SK-N-SH (cell line): ENCODE data around the gene VEGFD. TPM values are rescaled to one million over a fixed set of nuclear protein-coding genes. Genes with fewer than 3 reads are reported as not detected.

Experiments
- CTCF ChIA-PET: fragments of 300-600, 350-600 bp; formaldehyde crosslinking; extraction: SDS; loops from one replicate; lab custom pipeline; 2021; lab: Yijun Ruan, JAX
- POLR2A ChIA-PET: fragments of 350-600 bp; sonication (Branson Sonifier 250); formaldehyde crosslinking; extraction: SDS; loops from one replicate; lab custom pipeline; 2020; ENCODE audit warnings: antibody characterized with exemption, inconsistent platforms; lab: Yijun Ruan, JAX
- DNase-seq: peaks from one replicate; pipeline ENCODE4 v3.0.0; 2012
- H2AFZ ChIP-seq: fragments of 200-600 bp; sonication (generic); 2 replicates; pipeline ENCODE4 v1.8.1; 2016; ENCODE audit warnings: antibody characterized with exemption, mild to moderate bottlenecking, low read depth
- H3F3A ChIP-seq: fragments of 200-600 bp; sonication (generic); replicated peaks from 2 replicates; pipeline ENCODE3; 2016; ENCODE audit warnings: antibody characterized with exemption, mild to moderate bottlenecking; ENCODE audit not compliant: insufficient read depth
- H3K27ac ChIP-seq, 2 experiments: fragments of 200-500 bp in 1 of 2; fragments of 200-600 bp in 1 of 2; sonication (Bioruptor generic) in 1 of 2; sonication (generic), shearing (Covaris generic) in 1 of 2; 2 replicates each; pipeline versions ENCODE4 v1.5.1 to v1.6.1; 2014 to 2016; ENCODE audit warnings: low read depth in 2 of 2, inconsistent platforms in 1 of 2, low read length in 1 of 2, mild to moderate bottlenecking in 1 of 2, mixed read lengths in 1 of 2
- H3K27me3 ChIP-seq: fragments of 200-600 bp; sonication (generic), shearing (Covaris generic); 2 replicates; pipeline ENCODE4 v1.6.1; 2016; ENCODE audit warnings: mixed run types; ENCODE audit not compliant: insufficient read depth
- H3K36me3 ChIP-seq, 2 experiments: fragments of 200-500 bp in 1 of 2; fragments of 200-600 bp in 1 of 2; sonication (Bioruptor generic) in 1 of 2; sonication (generic) in 1 of 2; replicated peaks in 1 of 2; 2 replicates each; pipeline versions ENCODE3 to v1.5.1; 2014 to 2016; ENCODE audit warnings: low read length in 1 of 2, mild to moderate bottlenecking in 1 of 2; ENCODE audit not compliant: insufficient read depth in 2 of 2, control insufficient read depth in 1 of 2
- H3K4me1 ChIP-seq, 2 experiments: fragments of 200-500 bp in 1 of 2; fragments of 200-600 bp in 1 of 2; sonication (Bioruptor generic) in 1 of 2; sonication (generic), shearing (Covaris generic) in 1 of 2; 2 replicates each; pipeline versions ENCODE4 v1.5.1 to v1.6.1; 2014 to 2016; ENCODE audit warnings: low read depth in 1 of 2, low read length in 1 of 2, mixed run types in 1 of 2; ENCODE audit not compliant: insufficient read depth in 2 of 2, control insufficient read depth in 1 of 2
- H3K4me2 ChIP-seq: fragments of 200-600 bp; sonication (generic), shearing (Covaris generic); 2 replicates; pipeline ENCODE4 v1.6.1; 2017; ENCODE audit warnings: mixed run types
- H3K4me3 ChIP-seq, 2 experiments: fragments of 200-500 bp in 1 of 2; fragments of 200-600 bp in 1 of 2; sonication (Bioruptor generic) in 1 of 2; sonication (generic), shearing (Covaris generic) in 1 of 2; 2 replicates each; pipeline versions ENCODE4 v1.5.1 to v1.8.1; 2014 to 2016; ENCODE audit warnings: low read depth in 2 of 2, inconsistent platforms in 1 of 2, low read length in 1 of 2, mild to moderate bottlenecking in 1 of 2, mixed read lengths in 1 of 2, moderate library complexity in 1 of 2
- H3K79me2 ChIP-seq: fragments of 200-600 bp; sonication (generic); 2 replicates; pipeline ENCODE4 v1.8.1; 2017; ENCODE audit warnings: mild to moderate bottlenecking; ENCODE audit not compliant: insufficient read depth
- H3K9ac ChIP-seq: fragments of 200-600 bp; sonication (generic); 2 replicates; pipeline ENCODE4 v1.6.1; 2017; ENCODE audit warnings: mixed run types
- H3K9me2 ChIP-seq: fragments of 200-600 bp; sonication (generic); 2 replicates; pipeline ENCODE4 v1.6.1; 2017; ENCODE audit warnings: mixed run types
- H3K9me3 ChIP-seq: fragments of 200-600 bp; sonication (generic); 2 replicates; pipeline ENCODE4 v1.6.1; 2017; ENCODE audit warnings: mixed run types, mild to moderate bottlenecking, moderate library complexity
- H4K20me1 ChIP-seq: fragments of 200-600 bp; sonication (generic); 2 replicates; pipeline ENCODE4 v1.6.1; 2017; ENCODE audit warnings: mild to moderate bottlenecking, mixed run types; ENCODE audit not compliant: insufficient read depth
- CHD2 ChIP-seq: fragments of 150-350 bp; IDR thresholded peaks from 2 replicates; pipeline ENCODE4 v1.6.1; 2018; ENCODE audit warnings: low read length; ENCODE audit not compliant: partially characterized antibody
- ELF1 ChIP-seq: IDR thresholded peaks from 2 replicates; pipeline ENCODE4 v1.4.0; 2012
- EP300 ChIP-seq, 2 experiments: IDR thresholded peaks; 2 replicates each; pipeline versions ENCODE4 v1.4.0 to v1.6.1; 2012; ENCODE audit warnings: borderline replicate concordance in 1 of 2, low read depth in 1 of 2, low read length in 1 of 2
- EZH2phosphoT487 ChIP-seq: fragments of 200-600 bp; sonication (generic); IDR thresholded peaks from 2 replicates; pipeline ENCODE4 v1.6.1; 2017; ENCODE audit warnings: low read depth, mixed run types, mild to moderate bottlenecking, antibody characterized with exemption, moderate library complexity, borderline replicate concordance
- GABPA ChIP-seq: IDR thresholded peaks from 2 replicates; pipeline ENCODE4 v1.4.0; 2012; ENCODE audit warnings: low read depth, mild to moderate bottlenecking
- MAX ChIP-seq: IDR thresholded peaks from 2 replicates; pipeline ENCODE4 v1.4.0; 2012; ENCODE audit warnings: low read depth
- NFIC ChIP-seq: IDR thresholded peaks from 2 replicates; pipeline ENCODE4 v1.4.0; 2012; ENCODE audit warnings: borderline replicate concordance
- RXRA ChIP-seq: IDR thresholded peaks from 2 replicates; pipeline ENCODE4 v1.4.0; 2012; ENCODE audit warnings: low read depth, mild to moderate bottlenecking, borderline replicate concordance
- SIN3A ChIP-seq: IDR thresholded peaks from 2 replicates; pipeline ENCODE4 v1.6.1; 2012; ENCODE audit warnings: low read depth, mild to moderate bottlenecking, low read length, moderate library complexity, borderline replicate concordance
- SMC3 ChIP-seq: IDR thresholded peaks from 2 replicates; pipeline ENCODE4 v1.6.1; 2012; ENCODE audit warnings: low read depth, low read length, improper control_type of control experiment
- TCF12 ChIP-seq: IDR thresholded peaks from 2 replicates; pipeline ENCODE4 v1.4.0; 2012
- USF2 ChIP-seq: fragments of 150-350 bp; IDR thresholded peaks from 2 replicates; pipeline ENCODE4 v1.6.1; 2017; ENCODE audit warnings: antibody characterized with exemption, low read length, low read depth, borderline replicate concordance
- WGBS: methylation state at CpG from one replicate; pipeline ENCODE4 v1.1.6; 2017; ENCODE audit warnings: low lambda C conversion rate; 5-methylcytosine and 5-hydroxymethylcytosine counted together
- polyA plus RNA-seq, 3 experiments: library from polyadenylated mRNA; depleted of rRNA; stranded (reverse); fragments of >200 nt; gene quantifications; 2 replicates each; pipeline ENCODE4 v1.2.3, GENCODE V29; 2012
- TF ChIP-seq, protein P1 (sequence below): IDR thresholded peaks from 2 replicates; pipeline ENCODE4 v1.4.0; 2012; ENCODE audit warnings: low read depth, borderline replicate concordance

The VEGFD gene
- polyA plus RNA-seq, 1 of the 3 experiments (the other 2 are of a cell fraction): 5.3 TPM

GRCh38 chrX:15319075-15319474 lies 65.1 kb downstream of the VEGFD start:
- Histone ChIP-seq H4K20me1 (no peaks in the 10 kb centered on the region), H3K9ac (no peak overlapping the region), H3K4me1 (no peaks in the 10 kb centered on the region), H3K4me2 (no peak overlapping the region), H3K9me2 (no peaks in the 10 kb centered on the region), H3K4me3 (no peak overlapping the region), H3K27me3 (no peaks in the 10 kb centered on the region; the same call in 1 of the 2 replicates), H3F3A (no peaks in the 10 kb centered on the region), H2AFZ (no peak overlapping the region), H3K27ac (no peak overlapping the region), H3K9me3 (no peaks in the 10 kb centered on the region), H3K79me2 (no peaks in the 10 kb centered on the region), H3K36me3 (peaks cover 15 to 18% of the 10 kb centered on the region in 2 experiments)
- POLR2A ChIA-PET: no interaction called here
- DNase-seq: no peak
- 55% methylated on average over 4 of the region's 4 CpGs for WGBS
- TF ChIP-seq, protein P1, sequence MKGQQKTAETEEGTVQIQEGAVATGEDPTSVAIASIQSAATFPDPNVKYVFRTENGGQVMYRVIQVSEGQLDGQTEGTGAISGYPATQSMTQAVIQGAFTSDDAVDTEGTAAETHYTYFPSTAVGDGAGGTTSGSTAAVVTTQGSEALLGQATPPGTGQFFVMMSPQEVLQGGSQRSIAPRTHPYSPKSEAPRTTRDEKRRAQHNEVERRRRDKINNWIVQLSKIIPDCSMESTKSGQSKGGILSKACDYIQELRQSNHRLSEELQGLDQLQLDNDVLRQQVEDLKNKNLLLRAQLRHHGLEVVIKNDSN: no peak
- TF ChIP-seq TCF12: no peak
- TF ChIP-seq GABPA: no peak
- no peak for TF ChIP-seq EZH2phosphoT487
- no peak for TF ChIP-seq RXRA
- no peak for TF ChIP-seq ELF1
- no peak for TF ChIP-seq SIN3A
- TF ChIP-seq SMC3: no peak
- no peak for TF ChIP-seq EP300 (IDR thresholded peaks at IDR 0.05; ENCODE audit: borderline replicate concordance in 1 of 2, low read depth in 1 of 2, low read length in 1 of 2)
- TF ChIP-seq MAX: no peak
- CTCF ChIA-PET: interaction anchor here (0.8 kb wide), 1 partner anchor 17 kb away, joined by 3 read pairs; no protein-coding TSS in a partner anchor

GRCh38 chrX:15315509-15315908 lies 68.7 kb downstream of the VEGFD start, which contains the start of gene ASB11:
Gene ASB11 (minus strand): TSS chrX:15315640. CDS start chrX:15315605, 35 bp downstream.
- peaks cover 4% of the 10 kb centered on the region; the same call in 1 of the 2 replicates for H3K27me3 ChIP-seq
- H3K9ac ChIP-seq: no peak within 1 kb of the TSS
- no peaks in the 10 kb centered on the region for H3K79me2 ChIP-seq
- WGBS: 29% methylated on average over 3 of the region's 3 CpGs
- no peaks in the 10 kb centered on the region for H4K20me1 ChIP-seq
- H2AFZ ChIP-seq: no peak within 1 kb of the TSS
- no peak within 1 kb of the TSS for H3K4me3 ChIP-seq
- H3K9me2 ChIP-seq: no peaks in the 10 kb centered on the region
- ChIA-PET CTCF (interaction anchor here (0.9 kb wide), 1 partner anchor 16 kb away, joined by 4 read pairs; no protein-coding TSS in a partner anchor), POLR2A (no interaction called here)
- H3K36me3 ChIP-seq: peaks cover 4 to 11% of the 10 kb centered on the region in 2 experiments
- no peaks in the 10 kb centered on the region for H3K4me1 ChIP-seq
- no peak for DNase-seq
- H3K27ac ChIP-seq: no peak within 1 kb of the TSS
- H3K4me2 ChIP-seq: no peak within 1 kb of the TSS
- no peaks in the 10 kb centered on the region for H3K9me3 ChIP-seq
- no peaks in the 10 kb centered on the region for H3F3A ChIP-seq
- no peak for TF ChIP-seq USF2
- TF ChIP-seq RXRA: no peak
- TF ChIP-seq GABPA: no peak
- TF ChIP-seq NFIC: no peak
- TF ChIP-seq CHD2: no peak
